Measurements from ENCODE around the gene RBM4.

DNA sequence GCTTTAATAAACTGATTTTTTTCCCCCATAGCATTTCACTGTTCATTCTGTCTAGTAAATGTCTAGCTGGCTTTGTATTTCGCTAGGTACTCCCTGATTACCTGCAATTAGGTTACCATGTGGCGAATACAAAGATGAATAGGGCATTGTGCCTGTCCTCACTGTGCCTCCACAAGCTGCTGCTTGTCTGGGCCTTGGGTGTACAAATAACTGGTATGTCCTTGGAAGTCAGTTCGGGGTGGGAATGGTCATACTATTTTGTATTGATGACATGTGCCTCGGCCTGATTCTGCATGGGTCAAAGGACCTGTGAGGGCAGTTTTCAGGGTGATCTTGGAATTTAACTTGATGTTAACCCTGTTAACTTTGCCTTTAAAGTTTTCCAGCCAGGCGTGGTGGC is 11.4 kb downstream of the RBM4 start:
- TF ChIP-seq, protein P1, sequence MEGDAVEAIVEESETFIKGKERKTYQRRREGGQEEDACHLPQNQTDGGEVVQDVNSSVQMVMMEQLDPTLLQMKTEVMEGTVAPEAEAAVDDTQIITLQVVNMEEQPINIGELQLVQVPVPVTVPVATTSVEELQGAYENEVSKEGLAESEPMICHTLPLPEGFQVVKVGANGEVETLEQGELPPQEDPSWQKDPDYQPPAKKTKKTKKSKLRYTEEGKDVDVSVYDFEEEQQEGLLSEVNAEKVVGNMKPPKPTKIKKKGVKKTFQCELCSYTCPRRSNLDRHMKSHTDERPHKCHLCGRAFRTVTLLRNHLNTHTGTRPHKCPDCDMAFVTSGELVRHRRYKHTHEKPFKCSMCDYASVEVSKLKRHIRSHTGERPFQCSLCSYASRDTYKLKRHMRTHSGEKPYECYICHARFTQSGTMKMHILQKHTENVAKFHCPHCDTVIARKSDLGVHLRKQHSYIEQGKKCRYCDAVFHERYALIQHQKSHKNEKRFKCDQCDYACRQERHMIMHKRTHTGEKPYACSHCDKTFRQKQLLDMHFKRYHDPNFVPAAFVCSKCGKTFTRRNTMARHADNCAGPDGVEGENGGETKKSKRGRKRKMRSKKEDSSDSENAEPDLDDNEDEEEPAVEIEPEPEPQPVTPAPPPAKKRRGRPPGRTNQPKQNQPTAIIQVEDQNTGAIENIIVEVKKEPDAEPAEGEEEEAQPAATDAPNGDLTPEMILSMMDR (IDR thresholded peaks at IDR 0.05): no peak
- no peak for TF ChIP-seq POLR2A (IDR thresholded peaks at IDR 0.05)
